KBM-7 (cell line): ENCODE measurements around the gene MYO1G.
"Not testable (repeated sequence)": the region's sequence is repeated elsewhere in the genome, so short reads cannot be mapped to it uniquely, and the experiment has no call there.

Experiments used
- DNase-seq: peaks from one replicate; pipeline ENCODE4 v3.0.0-alpha.2; 2015
- in situ Hi-C: fragments of 300-500 bp; cut with MboI; formaldehyde crosslinking; loops from 2 replicates; pipeline ENCODE4 v1.14.3; 2020; ENCODE audit warnings: low sequenced_read_pairs, low pct_unique_long_range_greater_than_20kb, mixed read lengths

Gene MYO1G

DNA sequence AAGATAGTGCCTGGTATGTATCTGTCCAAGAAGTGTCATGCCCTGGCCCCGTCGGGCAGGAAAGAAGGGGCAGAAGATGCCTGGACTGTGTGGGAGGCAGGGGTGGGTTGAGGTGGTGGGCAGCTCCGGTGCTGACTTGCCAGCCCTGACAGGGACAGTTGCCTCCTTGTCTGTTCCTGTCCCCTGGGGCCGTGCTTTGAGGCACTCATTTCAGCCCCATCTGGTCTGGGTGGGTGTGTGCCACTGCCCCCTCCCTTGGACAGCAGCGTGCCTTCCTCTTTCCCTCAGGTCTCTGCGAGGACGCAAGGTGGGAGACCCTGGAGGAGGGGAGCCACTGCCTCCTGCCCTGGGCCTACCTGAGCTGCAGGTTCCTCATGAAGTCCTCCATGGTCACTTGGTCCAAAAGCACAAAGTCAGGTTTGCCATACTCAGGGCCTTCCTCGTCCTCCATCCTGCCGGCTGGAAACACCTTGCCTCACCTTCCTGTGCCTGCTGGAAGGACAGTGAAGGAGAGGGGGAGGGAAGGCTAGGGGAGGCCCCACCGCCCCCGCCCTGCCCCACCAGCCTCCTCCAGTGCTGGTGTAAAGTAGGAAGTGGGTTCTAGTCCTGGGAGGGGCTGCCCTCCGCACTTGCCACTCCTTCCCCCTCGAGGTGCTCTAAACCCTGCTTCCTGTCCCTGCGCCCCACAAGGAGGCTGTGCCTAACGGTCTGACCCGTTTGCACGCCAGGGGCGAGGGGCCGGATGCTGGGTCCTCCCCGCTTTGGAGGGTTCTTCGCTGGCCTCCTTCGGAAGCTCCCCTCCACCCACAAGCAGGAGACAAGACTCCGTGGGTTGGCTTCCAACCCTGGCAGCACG lies at the start of gene MYO1G:
MYO1G (minus strand) TSS at position 505 of the 856 bp plus-strand sequence; CDS start at position 451, 54 bp downstream.
- DNase-seq: peak; percentile 99
- in situ Hi-C loops: no loop called here

DNA sequence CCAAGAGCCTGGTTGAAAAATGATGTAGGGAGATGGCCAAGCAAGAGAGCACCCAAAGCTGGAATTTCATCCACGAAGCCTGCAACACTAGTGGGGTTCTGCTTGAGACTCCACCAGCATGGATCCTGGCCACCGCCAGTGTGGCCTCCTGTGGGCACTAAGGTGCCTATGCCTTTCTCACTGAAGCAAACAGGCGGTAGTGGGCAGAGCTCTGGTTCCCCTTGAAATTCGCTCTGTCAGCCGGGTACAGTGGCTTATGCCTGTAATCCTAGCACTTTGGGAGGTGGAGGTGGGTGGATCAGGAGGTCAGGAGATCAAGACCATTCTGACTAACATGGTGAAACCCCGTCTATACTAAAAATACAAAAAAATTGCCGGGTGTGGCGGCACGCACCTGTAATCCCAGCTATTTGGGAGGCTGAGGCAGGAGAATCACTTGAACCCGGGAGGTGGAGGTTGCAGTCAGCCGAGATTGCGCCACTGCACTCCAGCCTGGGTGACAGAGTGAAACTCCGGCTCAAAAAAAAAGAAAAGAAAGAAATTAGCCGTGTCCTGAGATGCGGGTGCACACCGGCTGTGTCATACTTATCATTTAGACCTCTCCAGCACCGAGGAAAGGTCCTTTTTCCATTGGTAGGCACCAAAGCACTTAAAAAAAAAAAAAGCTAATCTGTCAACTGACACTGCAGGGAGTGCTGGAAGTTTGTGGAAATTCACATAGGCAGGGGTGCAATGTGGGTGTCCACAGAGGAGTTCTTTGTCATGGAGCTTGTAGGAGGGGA lies 49.5 kb upstream of the MYO1G start:
- peak; percentile 29 for DNase-seq
- in situ Hi-C loops: no loop called here

DNA sequence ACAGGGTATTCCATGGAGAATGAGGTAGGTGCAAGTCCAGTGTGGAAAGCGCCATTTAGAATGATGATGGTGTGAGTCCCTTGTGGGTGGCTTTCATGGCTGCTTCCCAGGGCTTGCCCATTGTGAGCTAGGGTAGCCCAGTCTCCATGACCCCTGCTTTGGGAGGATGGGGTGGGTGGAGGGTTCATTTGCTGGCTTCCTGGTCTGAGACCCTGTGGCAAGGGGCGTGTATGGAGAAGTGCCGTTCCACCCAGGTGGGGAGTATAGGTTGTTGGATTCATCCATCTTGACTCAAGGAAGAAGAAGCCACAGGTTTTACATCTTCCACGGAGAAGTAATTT lies 48.9 kb upstream of the MYO1G start:
- in situ Hi-C loops: no loop called here
- no peak for DNase-seq

DNA sequence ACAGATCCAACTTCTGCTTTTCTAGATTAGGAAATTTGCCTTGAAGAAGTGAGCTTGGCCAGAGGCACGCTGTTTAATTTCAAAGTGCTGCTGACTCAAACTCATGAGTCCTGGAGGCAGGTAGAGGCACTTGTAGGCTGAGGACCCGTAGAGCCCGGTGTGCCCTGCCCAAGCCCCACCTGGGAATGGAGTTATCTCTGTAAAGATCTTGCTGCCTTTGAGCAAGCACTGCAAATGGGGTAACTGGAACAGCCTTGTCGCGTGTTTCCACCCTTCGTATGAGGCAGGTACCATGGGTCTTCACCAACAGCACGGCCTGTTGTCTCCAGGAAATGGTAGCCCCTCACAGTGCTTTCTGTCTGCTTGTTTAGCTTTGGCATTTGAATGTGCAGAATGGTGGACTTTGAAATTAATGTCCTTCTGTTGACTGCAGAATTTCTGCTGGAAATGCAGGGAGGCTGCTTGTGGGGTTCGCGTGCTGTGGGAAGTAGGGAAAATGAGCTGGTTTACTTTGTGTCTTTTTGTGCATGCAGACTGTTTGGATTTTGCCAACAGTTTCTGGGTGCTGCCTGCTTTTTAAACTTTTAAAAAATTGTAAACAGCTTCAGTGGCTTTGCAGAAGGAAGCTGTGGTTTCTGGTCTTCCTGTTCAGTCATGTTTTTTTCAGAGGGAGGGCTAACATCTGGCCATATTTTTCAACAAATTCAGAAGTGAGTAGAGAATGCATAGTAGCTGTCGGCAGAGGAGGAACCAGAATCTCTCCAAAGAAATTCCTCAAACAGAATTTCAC lies 48.4 kb upstream of the MYO1G start:
- DNase-seq: peak; percentile 95
- in situ Hi-C loops: no loop called here

DNA sequence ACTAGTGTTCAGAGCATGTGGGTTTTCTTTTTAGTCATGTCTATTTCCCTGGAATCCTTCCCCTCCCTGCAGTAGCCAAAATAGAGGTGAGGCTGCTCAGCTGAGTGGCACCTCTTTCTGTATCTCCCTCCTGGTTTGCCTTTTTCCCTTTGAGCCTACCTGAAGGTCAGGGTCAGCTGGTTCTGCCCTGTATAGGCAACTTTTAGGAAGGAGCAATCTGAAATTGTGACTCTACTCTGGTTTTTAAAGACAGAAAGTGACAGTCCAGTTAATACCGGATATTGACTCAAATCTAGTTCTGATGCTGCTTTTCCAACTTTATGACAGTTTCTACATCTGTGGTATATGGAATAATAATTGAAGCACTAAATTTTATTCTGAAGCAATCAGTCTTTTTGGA lies 47.2 kb upstream of the MYO1G start:
- in situ Hi-C loops: no loop called here

DNA sequence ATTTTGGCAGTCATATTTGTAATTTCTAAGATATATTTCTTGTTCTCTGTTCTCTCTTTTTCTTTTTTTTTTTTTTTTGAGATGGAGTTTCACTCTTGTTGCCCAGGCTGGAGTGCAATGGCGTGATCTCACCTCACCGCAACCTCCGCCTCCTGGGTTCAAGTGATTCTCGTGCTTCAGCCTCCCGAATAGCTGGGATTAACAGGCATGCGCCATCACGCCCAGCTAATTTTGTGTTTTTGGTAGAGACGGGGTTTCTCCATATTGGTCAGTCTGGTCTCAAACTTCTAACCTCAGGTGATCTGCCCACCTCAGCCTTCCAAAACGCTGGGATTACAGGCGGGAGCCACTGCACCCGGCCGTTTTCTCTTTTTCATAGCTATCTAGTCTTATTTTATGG lies 46.7 kb upstream of the MYO1G start:
- in situ Hi-C loops, DNase-seq: not testable (repeated sequence)

More for the DNA sequence above, 47.2 kb upstream of the MYO1G start:
- no peak for DNase-seq

DNA sequence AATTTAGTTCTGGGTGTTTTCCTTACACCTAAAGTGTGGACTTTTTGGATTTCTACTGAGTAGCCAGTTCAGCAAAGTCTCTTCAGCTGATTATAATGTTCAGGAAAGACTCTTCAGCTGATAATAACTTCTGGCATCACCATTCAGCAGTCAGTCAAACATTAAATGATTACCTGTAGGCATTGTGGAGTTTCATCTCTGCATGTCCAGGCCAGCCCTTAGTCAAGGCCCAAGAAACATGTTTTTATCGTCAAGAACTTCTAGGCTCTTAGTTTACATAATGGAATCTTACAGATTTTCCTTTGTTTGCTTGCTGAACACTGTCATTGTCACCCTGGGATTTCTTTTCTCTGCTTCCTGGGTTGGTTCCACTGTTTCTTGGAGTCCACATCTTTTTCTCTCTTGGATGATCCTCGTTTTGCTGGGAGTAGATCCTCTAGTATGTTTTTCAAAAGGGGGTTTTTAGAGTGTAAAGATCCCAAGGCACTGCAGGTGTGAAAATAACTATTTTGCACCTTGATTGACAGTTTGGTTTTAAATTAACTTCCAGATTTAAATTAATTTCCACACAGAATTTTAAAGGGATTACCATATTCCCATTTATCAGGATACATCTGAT lies 45.4 kb upstream of the MYO1G start:
- in situ Hi-C loops: no loop called here
- DNase-seq: no peak

DNA sequence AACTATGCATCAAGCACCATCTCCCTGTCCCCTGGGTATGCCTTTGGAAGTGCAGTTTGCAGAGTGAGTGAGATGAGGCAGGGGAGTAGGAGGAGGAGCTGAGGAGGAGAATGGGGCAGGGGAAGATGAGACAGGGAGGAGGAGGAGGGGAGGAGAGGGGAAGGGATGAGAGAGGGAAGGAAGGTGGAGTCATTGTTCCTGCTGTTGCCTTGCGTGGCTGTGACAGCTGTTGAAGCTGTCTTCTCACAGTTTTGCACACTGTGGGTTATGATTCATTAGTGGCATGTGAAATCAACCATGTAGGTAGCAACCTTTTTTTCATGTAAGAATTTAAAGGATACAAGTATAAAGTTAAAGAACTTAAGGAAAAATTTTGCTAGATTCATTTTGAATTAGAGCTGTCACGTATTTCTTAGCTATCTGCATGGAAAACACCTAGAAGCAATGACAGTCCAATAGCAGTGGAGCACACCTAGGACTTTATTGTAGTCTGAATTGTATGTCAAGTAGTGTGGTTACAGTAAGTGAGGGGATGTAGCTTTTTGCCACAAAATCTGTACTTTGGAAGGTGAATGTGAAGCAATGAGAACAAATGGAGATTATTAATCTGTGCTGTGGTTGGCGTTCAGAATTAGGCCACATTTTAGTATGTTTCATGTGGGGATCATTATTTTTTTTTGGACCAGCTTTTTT lies 42.9 kb upstream of the MYO1G start:
- in situ Hi-C loops: no loop called here
- peak; percentile 82 for DNase-seq

DNA sequence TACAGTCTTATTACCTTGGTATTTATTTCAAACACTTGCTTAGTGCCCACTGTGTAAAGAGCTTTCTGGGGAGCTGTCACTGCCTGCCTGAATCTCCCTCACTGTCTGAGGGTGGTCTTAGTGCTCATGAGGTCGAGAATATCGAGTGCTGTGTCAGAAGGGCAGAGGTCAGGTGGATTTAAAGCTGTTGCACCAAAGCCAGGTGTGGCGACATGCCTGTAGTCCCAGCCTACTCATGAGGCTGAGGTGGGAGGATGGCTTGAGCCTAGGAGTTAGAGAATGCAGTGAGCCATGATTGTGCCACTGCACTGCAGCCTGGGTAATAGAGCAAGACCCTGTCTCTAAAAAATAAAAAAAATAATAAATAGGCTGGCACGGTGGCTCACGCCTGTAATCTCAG lies 42.1 kb upstream of the MYO1G start:
- no peak for DNase-seq
- in situ Hi-C loops: no loop called here

DNA sequence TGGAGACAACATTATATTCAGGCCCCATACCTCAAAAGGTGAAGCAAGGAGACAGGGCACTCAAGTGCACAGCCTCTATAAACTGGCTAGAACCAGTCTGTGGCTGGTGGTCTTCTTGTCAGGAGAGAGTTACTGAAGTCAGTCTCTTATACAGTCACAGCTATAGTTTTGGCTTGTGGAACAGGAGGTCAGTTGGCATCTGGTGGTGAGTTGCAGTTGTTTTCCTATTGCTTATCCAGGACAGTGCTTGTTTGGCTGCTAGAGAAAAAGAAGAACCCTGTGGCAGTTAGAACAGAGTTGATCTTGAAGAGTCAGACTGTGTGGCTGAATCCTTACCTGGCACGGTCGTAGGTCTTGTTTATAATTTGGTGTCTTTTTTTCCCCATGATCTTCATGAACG lies 38.4 kb upstream of the MYO1G start:
- no peak for DNase-seq
- in situ Hi-C loops: no loop called here

DNA sequence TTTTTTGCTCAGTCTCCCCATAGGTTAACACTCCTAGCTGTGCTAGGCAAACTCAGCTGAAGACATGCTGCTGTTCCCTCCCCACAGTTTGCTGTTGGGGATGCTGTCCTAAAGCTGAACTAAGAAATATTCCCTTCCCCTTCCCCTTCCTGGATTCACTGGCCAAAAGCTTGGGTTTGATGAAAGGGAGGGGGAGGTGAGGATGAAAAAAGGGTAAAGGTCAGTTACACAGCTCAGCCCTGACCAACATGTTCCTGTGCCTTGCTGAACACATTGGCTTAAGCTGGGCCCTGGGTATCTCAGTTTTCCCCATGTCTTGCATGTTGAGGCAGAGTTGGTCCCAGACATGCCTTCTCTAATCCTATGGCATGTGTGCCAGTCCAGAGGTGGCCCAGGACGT lies 36.5 kb upstream of the MYO1G start:
- DNase-seq: no peak
- in situ Hi-C loops: no loop called here

DNA sequence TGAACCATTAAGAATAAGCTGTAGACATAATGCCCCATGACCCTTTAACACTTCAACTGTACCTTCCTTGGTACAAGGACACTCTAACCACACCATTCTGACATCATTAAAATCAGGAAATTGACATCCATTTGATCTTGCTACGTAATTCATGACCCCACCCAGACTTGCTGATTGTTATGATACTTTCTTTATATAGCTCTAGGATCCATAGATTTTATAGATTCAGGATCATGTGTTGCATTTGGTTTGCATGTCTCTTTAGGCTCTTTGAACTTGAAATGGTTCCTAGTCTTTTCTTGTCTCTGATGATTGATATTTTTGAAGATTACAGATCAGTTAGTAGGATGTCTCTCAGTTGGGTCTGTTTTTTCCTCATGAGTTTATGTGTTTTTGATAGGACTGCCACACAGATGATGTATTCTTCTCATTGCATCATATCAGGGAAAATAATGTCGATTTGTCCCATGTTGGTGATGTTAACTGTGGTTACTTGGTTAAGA lies 34.7 kb upstream of the MYO1G start:
- in situ Hi-C loops: no loop called here
- DNase-seq: no peak

DNA sequence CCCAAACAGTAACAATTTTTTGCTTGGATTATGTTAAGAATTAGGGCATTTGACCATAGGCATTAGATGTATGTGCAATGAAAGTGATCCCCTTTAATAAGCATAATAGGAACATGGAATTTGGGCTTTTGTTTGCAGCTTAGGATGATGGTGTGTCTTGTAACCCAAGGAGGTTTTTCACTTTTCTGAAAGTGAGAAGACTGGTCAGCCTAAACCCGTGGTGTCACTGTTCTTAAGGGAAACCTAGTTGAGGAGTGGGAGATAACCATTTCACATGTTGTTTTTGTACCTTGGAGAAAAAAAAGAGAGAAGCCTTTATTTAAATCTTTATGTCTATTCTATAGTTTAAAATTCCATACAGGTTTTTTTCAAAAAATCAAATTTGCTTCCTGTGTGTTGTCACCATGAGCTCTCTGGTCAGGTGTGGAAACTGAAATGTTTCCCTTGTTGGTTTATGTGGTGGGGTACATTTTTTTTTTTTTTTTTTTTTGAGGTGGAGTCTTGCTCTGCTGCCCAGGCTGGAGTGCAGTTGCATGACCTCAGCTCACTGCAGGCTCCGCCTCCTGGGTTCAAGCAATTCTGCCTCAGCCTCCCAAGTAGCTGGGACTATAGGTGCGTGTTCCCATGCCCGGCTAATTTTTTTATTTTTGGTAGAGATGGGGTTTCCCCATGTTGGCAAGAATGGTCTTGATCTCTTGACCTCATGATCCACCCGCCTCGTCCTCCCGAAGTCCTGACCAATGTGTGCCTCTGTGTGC lies 28.9 kb upstream of the MYO1G start:
- in situ Hi-C loops: no loop called here
- DNase-seq: no peak

DNA sequence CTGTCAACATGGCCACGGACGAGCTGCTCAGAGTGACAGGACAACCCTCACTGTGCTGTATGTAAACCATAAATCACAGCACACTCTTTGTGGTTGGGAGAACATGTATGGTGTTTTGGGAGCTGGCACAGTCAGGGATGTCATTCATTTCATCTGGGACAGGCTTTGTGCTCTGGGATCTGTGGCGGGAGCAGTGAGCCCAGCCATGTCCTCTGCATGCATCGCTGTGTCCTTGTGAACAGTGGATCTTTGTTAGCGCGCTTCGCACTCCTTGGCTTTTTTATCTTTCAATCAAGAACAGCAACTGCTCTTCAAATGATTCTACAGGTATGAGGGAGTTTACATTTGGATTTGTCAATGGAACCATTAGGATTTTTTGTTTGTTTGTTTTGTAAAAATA lies 28.3 kb upstream of the MYO1G start:
- DNase-seq: no peak
- in situ Hi-C loops: no loop called here

DNA sequence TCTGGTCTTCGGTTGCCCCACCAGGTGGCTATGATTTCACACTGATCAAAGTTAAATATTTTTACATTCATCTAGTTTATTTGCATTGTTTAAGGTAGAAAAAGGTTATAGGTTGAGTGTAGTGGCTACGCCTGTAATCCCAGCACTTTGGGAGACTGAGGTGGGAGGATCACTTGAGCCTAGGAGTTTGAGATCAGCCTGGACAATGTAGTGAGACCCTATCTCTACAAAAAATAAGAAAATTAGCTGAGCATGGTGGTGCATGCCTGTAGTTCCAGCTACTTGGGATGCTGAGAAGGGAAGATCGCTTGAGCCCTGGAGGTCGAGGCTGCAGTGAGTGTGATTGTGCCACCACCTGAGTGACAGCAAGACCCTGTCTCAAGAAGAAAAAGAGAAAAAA lies 25.0 kb upstream of the MYO1G start:
- in situ Hi-C loops: no loop called here
- DNase-seq: no peak

DNA sequence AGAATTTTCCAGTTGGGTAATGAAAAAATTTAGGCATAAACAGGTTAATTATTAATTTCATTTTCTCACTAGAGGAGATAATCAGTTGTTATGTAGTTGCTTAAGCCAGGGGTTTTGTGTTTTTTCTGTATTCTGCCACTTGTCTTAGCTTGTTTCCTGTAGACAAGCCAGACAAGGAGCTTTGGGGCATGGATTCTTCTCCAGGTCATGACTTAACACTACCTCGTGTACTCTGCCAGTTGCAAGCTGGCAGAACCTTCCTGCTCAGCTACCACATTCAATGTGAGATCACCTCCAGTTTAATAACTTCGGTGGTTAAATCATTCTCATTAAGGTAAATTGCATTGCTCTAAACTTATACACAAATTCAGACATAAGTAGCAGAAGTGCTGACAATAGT lies 23.0 kb upstream of the MYO1G start:
- in situ Hi-C loops: no loop called here
- DNase-seq: no peak

DNA sequence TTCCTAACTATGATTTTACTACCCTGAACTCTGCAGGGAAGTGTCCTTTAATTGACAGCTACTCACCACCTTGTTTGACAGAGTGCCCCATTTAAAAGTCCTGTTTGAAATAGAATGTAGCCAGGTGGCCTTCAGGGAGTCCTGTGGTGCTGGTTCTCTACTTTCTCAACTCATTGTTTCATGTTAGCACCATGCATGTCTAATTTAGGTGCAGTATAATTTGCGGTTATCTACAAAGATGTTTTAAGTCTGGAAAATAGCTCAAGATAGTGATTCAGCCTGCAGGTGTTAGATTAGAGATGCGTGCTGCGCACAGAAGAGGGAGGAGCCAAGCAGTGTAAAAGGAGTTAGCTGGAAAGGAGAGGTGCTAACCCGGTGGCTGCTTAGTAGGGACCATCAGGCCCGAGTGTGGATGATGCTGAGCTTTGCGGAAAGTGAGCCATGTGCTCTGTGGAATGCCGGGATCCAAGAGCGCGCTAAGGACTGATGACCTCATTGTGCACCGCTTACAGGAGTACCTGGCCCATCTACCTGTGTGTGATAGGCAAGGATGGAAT lies 22.4 kb upstream of the MYO1G start:
- in situ Hi-C loops: no loop called here
- peak; percentile 45 for DNase-seq
